HL-60 (cell line): ENCODE measurements around the gene ATXN2.
"Not testable (repeated sequence)": the region's sequence is repeated elsewhere in the genome, so short reads cannot be mapped to it uniquely, and the experiment has no call there.

Experiments used
- DNase-seq, 2 experiments: peaks; one replicate each; pipeline ENCODE4 v3.0.0-alpha.2; 2010 to 2020; ENCODE audit warnings: low read depth in 1 of 2, low spot score in 1 of 2
- H3K27ac ChIP-seq: fragments of 250-450 bp; sonication (Bioruptor Pico); replicated peaks from 2 replicates; pipeline ENCODE4 v1.5.1; 2020; ENCODE audit warnings: mild to moderate bottlenecking, moderate library complexity
- H3K27me3 ChIP-seq: fragments of 250-450 bp; sonication (Bioruptor Pico); 2 replicates; pipeline ENCODE4 v1.5.1; 2021; ENCODE audit warnings: mild to moderate bottlenecking, moderate library complexity; ENCODE audit not compliant: insufficient read depth, poor library complexity, severe bottlenecking
- H3K4me3 ChIP-seq: replicated peaks from 2 replicates; pipeline ENCODE4 v1.5.1; 2011; ENCODE audit warnings: mild to moderate bottlenecking, control low read depth, low read length; ENCODE audit not compliant: insufficient read depth
- GABPA ChIP-seq: IDR thresholded peaks from 2 replicates; pipeline ENCODE4 v1.6.1; 2012; ENCODE audit warnings: low read depth
- POLR2AphosphoS5 ChIP-seq: IDR thresholded peaks from 2 replicates; pipeline ENCODE4 v1.6.1; 2012; ENCODE audit warnings: low read depth
- SPI1 ChIP-seq: IDR thresholded peaks from 2 replicates; pipeline ENCODE4 v1.6.1; 2012; ENCODE audit warnings: low read depth, mild to moderate bottlenecking, borderline replicate concordance
- TF ChIP-seq, protein P1 (sequence below): IDR thresholded peaks from one replicate; pipeline ENCODE4 v1.5.1; 2011; ENCODE audit warnings: low read length, control low read depth, inconsistent platforms; ENCODE audit not compliant: insufficient read depth
- TF ChIP-seq, protein P2 (sequence below): IDR thresholded peaks from 2 replicates; pipeline ENCODE4 v1.6.1; 2012; ENCODE audit warnings: low read depth; ENCODE audit not compliant: insufficient replicate concordance

Gene ATXN2

DNA sequence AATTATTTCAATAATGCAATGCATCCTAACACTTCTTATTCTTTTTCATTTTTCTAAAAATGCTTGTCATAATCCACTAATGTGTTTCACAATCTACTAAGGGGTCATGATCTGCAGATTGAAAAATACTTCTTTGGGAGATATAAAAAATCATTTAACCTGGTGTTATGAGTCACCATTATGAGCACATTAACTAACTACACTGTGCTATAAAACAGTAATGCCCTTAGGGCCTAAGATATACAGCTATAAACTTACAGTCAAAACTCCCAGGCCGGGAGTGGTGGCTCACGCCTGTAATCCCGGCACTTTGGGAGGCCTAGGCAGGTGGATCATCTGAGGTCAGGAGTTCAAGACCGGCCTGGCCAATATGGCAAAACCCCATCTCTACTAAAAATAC is 14.2 kb downstream of the ATXN2 start:
- Histone ChIP-seq H3K27me3 (no peaks in the 10 kb centered on the region), H3K4me3 (no peak overlapping the region), H3K27ac (no peak overlapping the region)
- TF ChIP-seq GABPA (no peak), SPI1 (no peak), POLR2AphosphoS5 (no peak)
- TF ChIP-seq, protein P1, sequence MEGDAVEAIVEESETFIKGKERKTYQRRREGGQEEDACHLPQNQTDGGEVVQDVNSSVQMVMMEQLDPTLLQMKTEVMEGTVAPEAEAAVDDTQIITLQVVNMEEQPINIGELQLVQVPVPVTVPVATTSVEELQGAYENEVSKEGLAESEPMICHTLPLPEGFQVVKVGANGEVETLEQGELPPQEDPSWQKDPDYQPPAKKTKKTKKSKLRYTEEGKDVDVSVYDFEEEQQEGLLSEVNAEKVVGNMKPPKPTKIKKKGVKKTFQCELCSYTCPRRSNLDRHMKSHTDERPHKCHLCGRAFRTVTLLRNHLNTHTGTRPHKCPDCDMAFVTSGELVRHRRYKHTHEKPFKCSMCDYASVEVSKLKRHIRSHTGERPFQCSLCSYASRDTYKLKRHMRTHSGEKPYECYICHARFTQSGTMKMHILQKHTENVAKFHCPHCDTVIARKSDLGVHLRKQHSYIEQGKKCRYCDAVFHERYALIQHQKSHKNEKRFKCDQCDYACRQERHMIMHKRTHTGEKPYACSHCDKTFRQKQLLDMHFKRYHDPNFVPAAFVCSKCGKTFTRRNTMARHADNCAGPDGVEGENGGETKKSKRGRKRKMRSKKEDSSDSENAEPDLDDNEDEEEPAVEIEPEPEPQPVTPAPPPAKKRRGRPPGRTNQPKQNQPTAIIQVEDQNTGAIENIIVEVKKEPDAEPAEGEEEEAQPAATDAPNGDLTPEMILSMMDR, result no peak
- TF ChIP-seq, protein P2, sequence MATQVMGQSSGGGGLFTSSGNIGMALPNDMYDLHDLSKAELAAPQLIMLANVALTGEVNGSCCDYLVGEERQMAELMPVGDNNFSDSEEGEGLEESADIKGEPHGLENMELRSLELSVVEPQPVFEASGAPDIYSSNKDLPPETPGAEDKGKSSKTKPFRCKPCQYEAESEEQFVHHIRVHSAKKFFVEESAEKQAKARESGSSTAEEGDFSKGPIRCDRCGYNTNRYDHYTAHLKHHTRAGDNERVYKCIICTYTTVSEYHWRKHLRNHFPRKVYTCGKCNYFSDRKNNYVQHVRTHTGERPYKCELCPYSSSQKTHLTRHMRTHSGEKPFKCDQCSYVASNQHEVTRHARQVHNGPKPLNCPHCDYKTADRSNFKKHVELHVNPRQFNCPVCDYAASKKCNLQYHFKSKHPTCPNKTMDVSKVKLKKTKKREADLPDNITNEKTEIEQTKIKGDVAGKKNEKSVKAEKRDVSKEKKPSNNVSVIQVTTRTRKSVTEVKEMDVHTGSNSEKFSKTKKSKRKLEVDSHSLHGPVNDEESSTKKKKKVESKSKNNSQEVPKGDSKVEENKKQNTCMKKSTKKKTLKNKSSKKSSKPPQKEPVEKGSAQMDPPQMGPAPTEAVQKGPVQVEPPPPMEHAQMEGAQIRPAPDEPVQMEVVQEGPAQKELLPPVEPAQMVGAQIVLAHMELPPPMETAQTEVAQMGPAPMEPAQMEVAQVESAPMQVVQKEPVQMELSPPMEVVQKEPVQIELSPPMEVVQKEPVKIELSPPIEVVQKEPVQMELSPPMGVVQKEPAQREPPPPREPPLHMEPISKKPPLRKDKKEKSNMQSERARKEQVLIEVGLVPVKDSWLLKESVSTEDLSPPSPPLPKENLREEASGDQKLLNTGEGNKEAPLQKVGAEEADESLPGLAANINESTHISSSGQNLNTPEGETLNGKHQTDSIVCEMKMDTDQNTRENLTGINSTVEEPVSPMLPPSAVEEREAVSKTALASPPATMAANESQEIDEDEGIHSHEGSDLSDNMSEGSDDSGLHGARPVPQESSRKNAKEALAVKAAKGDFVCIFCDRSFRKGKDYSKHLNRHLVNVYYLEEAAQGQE, result no peak
- no peak for DNase-seq

DNA sequence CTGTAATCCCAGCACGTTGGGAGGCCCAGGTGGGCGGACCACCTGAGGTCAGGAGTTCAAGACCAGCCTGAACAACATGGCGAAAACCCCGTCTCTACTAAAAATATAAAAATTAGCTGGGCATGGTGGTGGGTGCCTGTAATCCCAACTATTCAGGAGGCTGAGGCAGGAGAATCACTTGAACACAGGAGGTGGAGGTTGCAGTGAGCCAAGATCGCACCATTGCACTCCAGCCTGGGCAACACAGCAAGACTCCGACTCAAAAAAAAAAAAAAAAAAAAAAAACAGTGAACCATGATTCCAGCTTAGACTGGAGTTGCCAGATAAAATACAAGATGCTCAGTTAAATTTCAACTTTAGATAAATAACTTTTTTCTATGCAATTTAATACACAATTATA is 15.6 kb downstream of the ATXN2 start:
- not testable (repeated sequence) for H3K27me3 ChIP-seq, H3K27ac ChIP-seq, DNase-seq, H3K4me3 ChIP-seq

DNA sequence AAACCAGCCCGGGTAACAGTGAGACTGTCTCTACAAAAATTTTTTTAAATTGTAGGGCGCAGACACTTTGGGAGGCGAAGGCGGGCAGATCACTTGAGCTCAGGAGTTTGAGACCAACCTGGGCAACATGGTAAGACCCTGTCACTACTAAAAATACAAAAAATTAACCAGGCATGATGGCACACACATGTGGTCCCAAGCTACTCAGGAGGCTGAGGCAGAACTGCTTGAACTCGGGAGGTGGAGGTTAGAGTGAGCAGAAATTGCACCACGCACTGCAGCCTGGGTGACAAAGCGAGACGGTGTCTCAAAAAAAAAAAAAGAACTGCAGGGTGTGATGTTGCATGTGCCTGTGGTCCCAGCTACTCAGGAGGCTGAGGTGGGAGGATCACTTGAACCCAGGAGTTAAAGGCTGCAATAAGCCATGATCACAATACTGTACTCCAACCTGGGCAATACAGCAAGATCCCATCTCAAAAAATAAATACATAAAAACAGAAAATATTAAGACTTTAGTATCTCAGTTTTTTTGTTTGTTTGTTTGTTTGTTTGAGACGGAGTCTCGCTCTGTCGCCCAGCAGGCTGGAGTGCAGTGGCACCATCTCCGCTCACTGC is 16.9 kb downstream of the ATXN2 start:
- TF ChIP-seq, protein P1, result no peak
- TF ChIP-seq SPI1, result no peak
- TF ChIP-seq, protein P2, result no peak
- no peak for DNase-seq
- H3K4me3 ChIP-seq, result no peak overlapping the region
- H3K27me3 ChIP-seq, result no peaks in the 10 kb centered on the region
- H3K27ac ChIP-seq, result no peak overlapping the region

DNA sequence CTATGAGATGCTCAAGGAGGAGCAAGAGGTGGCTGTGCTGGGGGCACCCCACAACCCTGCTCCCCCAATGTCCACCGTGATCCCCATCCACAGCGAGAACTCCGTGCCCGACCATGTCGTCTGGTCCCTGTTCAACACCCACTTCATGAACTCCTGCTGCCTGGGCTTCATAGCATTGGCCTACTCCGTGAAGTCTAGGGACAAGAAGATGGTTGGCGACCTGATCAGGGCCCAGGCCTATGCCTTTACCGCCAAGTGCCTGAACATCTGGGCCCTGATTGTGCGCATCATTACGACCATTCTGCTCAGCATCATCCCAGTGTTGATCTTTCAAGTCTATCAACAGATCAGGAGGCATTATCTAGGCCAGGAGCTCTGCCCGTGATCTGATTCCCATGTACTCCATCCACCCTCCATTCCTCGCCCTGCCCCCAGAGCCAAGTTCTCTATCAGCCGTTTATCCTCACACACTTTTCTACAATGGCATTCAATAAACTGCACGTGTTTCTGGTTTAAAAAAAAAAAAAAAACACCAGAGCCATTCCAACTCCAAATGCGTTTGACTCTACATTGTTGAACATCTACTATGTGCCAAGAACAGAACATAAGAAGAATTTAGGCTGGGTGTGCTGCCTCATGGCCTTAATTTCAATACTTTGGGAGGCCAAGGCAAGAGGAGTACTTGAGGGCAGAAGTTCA is 17.5 kb downstream of the ATXN2 start:
- TF ChIP-seq, protein P2, result no peak
- TF ChIP-seq SPI1, result no peak
- TF ChIP-seq, protein P1, result no peak
- no peak for TF ChIP-seq GABPA
- no peak for TF ChIP-seq POLR2AphosphoS5
- no peak overlapping the region for H3K27ac ChIP-seq
- H3K27me3 ChIP-seq, result no peaks in the 10 kb centered on the region

More for the DNA sequence above, 17.5 kb downstream of the ATXN2 start:
- H3K4me3 ChIP-seq, result no peak overlapping the region
- DNase-seq, result no peak
